CD4-positive, alpha-beta memory T cell (primary cell): ENCODE results near the gene CNDP1. TPM values are rescaled to one million over a fixed set of nuclear protein-coding genes. Genes with fewer than 3 reads are reported as not detected.

Source experiments
- CTCF ChIA-PET: fragments of 350-600 bp; sonication (Branson Sonifier 250); formaldehyde crosslinking; loops from one replicate; lab custom pipeline; 2021; ENCODE audit warnings: inconsistent platforms; ENCODE audit not compliant: partially characterized antibody; lab: Charles Lee
- POLR2A ChIA-PET: fragments of 350-600 bp; sonication (Branson Sonifier 250); formaldehyde crosslinking; loops from one replicate; lab custom pipeline; 2021; ENCODE audit not compliant: partially characterized antibody; lab: Charles Lee
- DNase-seq, 5 donors: peaks; one replicate each; pipeline versions ENCODE4 v3.0.0 to v3.0.0-alpha.2; 2020 to 2022; ENCODE audit warnings: mixed read lengths in 1 of 5
- H3K27ac ChIP-seq: one replicate; pipeline ENCODE4 v1.7.0; 2013; ENCODE audit warnings: low read depth, low read length
- H3K27me3 ChIP-seq: 2 replicates; pipeline ENCODE4 v1.7.0; 2013; ENCODE audit warnings: mild to moderate bottlenecking, low read length, moderate library complexity; ENCODE audit not compliant: insufficient read depth
- H3K36me3 ChIP-seq: 2 replicates; pipeline ENCODE4 v1.7.0; 2013; ENCODE audit warnings: mild to moderate bottlenecking, low read length, moderate library complexity; ENCODE audit not compliant: insufficient read depth
- H3K4me1 ChIP-seq: 2 replicates; pipeline ENCODE4 v1.7.0; 2013; ENCODE audit warnings: mild to moderate bottlenecking, low read length, moderate library complexity; ENCODE audit not compliant: insufficient read depth
- H3K4me3 ChIP-seq, 2 donors: one replicate each; pipeline ENCODE4 v1.7.0; 2013; ENCODE audit warnings: low read length in 2 of 2, mild to moderate bottlenecking in 1 of 2
- H3K9me3 ChIP-seq, 2 donors: one replicate each; pipeline ENCODE4 v1.7.0; 2013; ENCODE audit warnings: low read length in 2 of 2, control low read depth in 1 of 2; ENCODE audit not compliant: control insufficient read depth in 1 of 2
- H3K27ac Mint-ChIP-seq, 7 donors: one replicate each; pipeline ENCODE4 v1.8.0; 2020 to 2021; ENCODE audit warnings: mixed read lengths in 7 of 7, mild to moderate bottlenecking in 6 of 7, inconsistent platforms in 3 of 7, moderate library complexity in 3 of 7
- H3K27me3 Mint-ChIP-seq, 2 donors: one replicate each; pipeline ENCODE4 v1.8.0; 2020 to 2021; ENCODE audit warnings: mixed read lengths in 2 of 2
- H3K36me3 Mint-ChIP-seq, 2 donors: one replicate each; pipeline ENCODE4 v1.8.0; 2020 to 2021; ENCODE audit warnings: mixed read lengths in 2 of 2, inconsistent platforms in 1 of 2, mild to moderate bottlenecking in 1 of 2
- H3K4me1 Mint-ChIP-seq, 4 donors: one replicate each; pipeline ENCODE4 v1.8.0; 2020 to 2021; ENCODE audit warnings: mixed read lengths in 4 of 4, mild to moderate bottlenecking in 1 of 4
- H3K4me3 Mint-ChIP-seq, 8 donors: one replicate each; pipeline ENCODE4 v1.8.0; 2020 to 2021; ENCODE audit warnings: mixed read lengths in 8 of 8, mild to moderate bottlenecking in 7 of 8, moderate library complexity in 6 of 8, inconsistent platforms in 3 of 8
- H3K9me3 Mint-ChIP-seq, 8 donors: one replicate each; pipeline ENCODE4 v1.8.0; 2020 to 2021; ENCODE audit warnings: mixed read lengths in 8 of 8, mild to moderate bottlenecking in 5 of 8, inconsistent platforms in 3 of 8, moderate library complexity in 1 of 8
- intact Hi-C: fragments of 100-400 bp; cut with micrococcal nuclease; formaldehyde crosslinking; loops from one replicate; pipeline ENCODE4 v1.15.1; 2023
- polyA plus RNA-seq, 2 donors: library from polyadenylated mRNA; unstranded; fragments of 300-500 nt; fragmentation: Illumina TruSeq; gene quantifications; one replicate each; pipeline ENCODE4 v1.2.3, GENCODE V29; 2021
- total RNA-seq, 2 experiments: library from RNA; stranded (reverse); gene quantifications; one replicate each; pipeline ENCODE4 v1.2.3, GENCODE V29; 2021

The CNDP1 gene
- total and polyA plus RNA-seq, 4 experiments from 2014 or later = not detected

DNA sequence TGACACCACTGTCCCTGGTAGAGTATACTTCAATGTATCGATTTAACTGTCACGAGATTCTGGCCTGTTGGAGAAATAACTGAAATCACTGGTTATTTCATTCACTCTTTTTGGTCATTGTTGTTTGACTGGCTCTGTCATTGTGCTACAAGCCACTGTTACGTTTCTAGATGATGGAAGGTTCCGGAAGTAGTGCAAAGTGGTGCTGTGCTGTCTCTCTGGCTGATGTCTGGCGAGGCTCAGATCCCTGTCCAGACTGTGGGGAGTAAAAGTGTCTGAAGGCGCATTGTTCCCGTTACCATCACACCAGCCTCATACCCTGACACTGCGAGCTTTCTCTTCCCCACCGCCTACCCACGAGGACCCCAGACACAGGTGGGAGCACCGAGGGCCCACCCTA lies 11.7 kb downstream of the CNDP1 start:
- H3K9me3 Mint-ChIP-seq = peaks cover 0 to 15% (median 6%) of the 10 kb centered on the region in 8 donors
- CTCF ChIA-PET = interaction anchor here (1.5 kb wide), 1 partner anchor 192 kb away, joined by 8 read pairs; no protein-coding TSS in a partner anchor

DNA sequence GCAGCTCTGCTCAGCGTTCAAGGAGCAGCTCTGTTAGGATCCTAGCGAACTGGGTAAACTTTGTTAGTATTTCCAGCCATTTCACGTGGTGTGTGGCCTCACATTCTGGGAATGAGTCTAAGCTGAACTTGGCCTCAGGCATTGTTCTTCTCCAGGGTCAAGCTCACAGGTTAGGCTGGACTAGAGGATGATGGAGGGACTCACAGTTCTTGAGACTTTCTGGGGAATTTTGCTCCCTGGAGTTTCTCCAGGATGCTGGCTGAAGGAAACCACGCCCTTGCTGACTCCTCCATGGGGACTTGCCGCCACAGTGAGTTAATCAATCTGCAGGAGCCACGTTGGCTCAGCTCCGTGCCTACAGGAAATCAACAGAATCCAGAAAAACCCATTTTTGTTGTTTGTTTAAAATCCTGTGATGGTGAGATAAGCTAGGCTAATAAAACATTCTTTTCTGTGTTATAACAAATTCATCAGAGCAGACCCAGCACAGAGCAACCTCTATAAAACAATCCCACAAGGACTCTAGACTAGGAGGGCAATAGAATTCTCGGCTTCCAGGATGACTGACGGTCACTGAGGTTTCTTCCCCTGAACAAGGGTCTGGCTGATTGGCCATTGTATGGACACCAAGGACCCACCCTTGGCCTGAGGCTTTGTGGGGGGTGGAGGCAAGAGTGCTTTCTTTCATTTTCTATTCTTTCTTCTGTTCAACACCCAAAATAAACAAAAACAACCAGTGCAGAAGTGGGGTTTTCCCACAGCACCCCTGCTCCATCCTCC lies 12.6 kb downstream of the CNDP1 start:
- Mint-ChIP-seq H3K27me3 (peaks cover 4% of the 10 kb centered on the region in 2 donors), H3K4me1 (peaks cover 0 to 2% (median 0%) of the 10 kb centered on the region in 4 donors), H3K27ac (no peak overlapping the region), H3K4me3 (no peak overlapping the region), H3K9me3 (peaks cover 0 to 15% (median 6%) of the 10 kb centered on the region in 8 donors), H3K36me3 (peaks cover 0 to 1% of the 10 kb centered on the region in 2 donors)
- H3K27me3 ChIP-seq = no peaks in the 10 kb centered on the region
- ChIA-PET CTCF (interaction anchor here (1.5 kb wide), 1 partner anchor 193 kb away, joined by 8 read pairs; no protein-coding TSS in a partner anchor), POLR2A (no interaction called here)
- H3K27ac ChIP-seq = no peak overlapping the region
- DNase-seq = no peak
- H3K4me1 ChIP-seq = no peaks in the 10 kb centered on the region
- no peaks in the 10 kb centered on the region for H3K36me3 ChIP-seq
- intact Hi-C loops = no loop called here
- H3K9me3 ChIP-seq = no peaks in the 10 kb centered on the region
- H3K4me3 ChIP-seq = no peak overlapping the region

More for the DNA sequence above, 11.7 kb downstream of the CNDP1 start:
- Mint-ChIP-seq H3K27ac (no peak overlapping the region), H3K27me3 (peaks cover 0 to 3% of the 10 kb centered on the region in 2 donors), H3K4me3 (no peak overlapping the region), H3K4me1 (peaks cover 0 to 2% (median 0%) of the 10 kb centered on the region in 4 donors), H3K36me3 (no peaks in the 10 kb centered on the region)
- H3K9me3 ChIP-seq = no peaks in the 10 kb centered on the region
- POLR2A ChIA-PET = no interaction called here
- H3K36me3 ChIP-seq = no peaks in the 10 kb centered on the region
- no peak overlapping the region for H3K27ac ChIP-seq
- H3K4me3 ChIP-seq = no peak overlapping the region
- H3K4me1 ChIP-seq = no peaks in the 10 kb centered on the region
- DNase-seq = no peak
- intact Hi-C loops = no loop called here
- no peaks in the 10 kb centered on the region for H3K27me3 ChIP-seq

DNA sequence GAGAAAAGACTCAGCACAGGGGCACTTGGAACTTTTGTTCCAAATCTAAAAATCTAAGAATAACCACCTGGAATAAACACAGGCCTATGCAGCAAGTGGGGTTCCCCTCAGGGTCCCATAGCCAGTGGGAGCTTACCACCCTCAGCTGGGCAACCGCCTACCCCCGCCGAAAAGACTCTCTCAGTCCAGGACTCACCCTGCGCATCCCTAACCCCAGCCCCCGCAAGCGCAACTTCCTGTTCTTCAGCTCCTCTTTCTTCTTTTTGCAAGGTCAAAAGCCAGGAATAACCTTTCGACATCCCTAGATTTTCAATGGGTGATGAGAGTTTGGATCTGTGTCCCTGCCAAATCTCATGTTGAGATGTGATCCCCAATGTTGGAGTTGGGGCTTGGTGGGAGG lies 13.6 kb downstream of the CNDP1 start:
- H3K36me3 Mint-ChIP-seq = peaks cover 0 to 1% of the 10 kb centered on the region in 2 donors
- no peak for DNase-seq
- H3K9me3 Mint-ChIP-seq = peaks cover 0 to 15% (median 6%) of the 10 kb centered on the region in 8 donors
- no peaks in the 10 kb centered on the region for H3K9me3 ChIP-seq
- peaks cover 5% of the 10 kb centered on the region in 2 donors for H3K27me3 Mint-ChIP-seq
- no peaks in the 10 kb centered on the region for H3K4me1 Mint-ChIP-seq
- H3K4me3 ChIP-seq = no peak overlapping the region
- no peak overlapping the region for H3K4me3 Mint-ChIP-seq
- H3K27ac Mint-ChIP-seq = no peak overlapping the region
- H3K27me3 ChIP-seq = no peaks in the 10 kb centered on the region
- H3K4me1 ChIP-seq = no peaks in the 10 kb centered on the region
- no peaks in the 10 kb centered on the region for H3K36me3 ChIP-seq
- ChIA-PET POLR2A (no interaction called here), CTCF (no interaction called here)
- no peak overlapping the region for H3K27ac ChIP-seq
- intact Hi-C loops = no loop called here

DNA sequence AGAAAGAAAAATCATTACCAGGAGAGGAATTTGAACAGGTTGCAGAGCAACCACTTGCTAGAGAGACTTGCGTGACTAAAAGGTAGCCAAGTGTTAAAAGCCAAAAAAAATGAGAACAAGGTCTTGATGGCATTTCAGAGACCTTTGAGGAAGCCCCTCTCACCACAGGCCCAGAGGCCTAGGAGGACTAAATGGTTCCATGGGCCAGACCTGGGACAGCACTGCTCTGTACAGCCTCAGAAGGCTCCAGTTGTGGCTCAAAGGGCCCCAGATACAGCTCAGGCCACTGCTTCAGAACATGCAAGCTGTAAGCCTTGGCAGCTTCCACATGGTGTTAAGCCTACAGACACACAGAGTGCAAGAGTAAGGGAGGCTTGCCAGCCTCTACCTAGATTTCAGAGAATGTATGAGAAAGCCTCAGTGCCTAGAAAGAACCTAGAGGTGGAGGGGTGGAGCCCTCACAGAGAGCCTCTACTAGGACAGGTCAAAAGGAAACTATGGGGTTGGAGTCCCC lies 15.3 kb downstream of the CNDP1 start:
- no peaks in the 10 kb centered on the region for H3K36me3 ChIP-seq
- ChIA-PET POLR2A (no interaction called here), CTCF (interaction anchor here (0.8 to 4.2 kb wide), 7 partner anchors 8 to 385 kb away, joined by 3 to 63 read pairs (median 5); partner anchors contain the start of gene CNDP2)
- no peaks in the 10 kb centered on the region for H3K4me1 ChIP-seq
- intact Hi-C loops = no loop called here
- no peak for DNase-seq
- no peak overlapping the region for H3K4me3 ChIP-seq
- no peaks in the 10 kb centered on the region for H3K9me3 ChIP-seq
- Mint-ChIP-seq H3K4me3 (no peak overlapping the region), H3K9me3 (peaks cover 0 to 15% (median 6%) of the 10 kb centered on the region in 8 donors), H3K27me3 (peaks cover 7 to 11% of the 10 kb centered on the region in 2 donors), H3K4me1 (no peaks in the 10 kb centered on the region), H3K27ac (no peak overlapping the region), H3K36me3 (peaks cover 0 to 1% of the 10 kb centered on the region in 2 donors)
- no peaks in the 10 kb centered on the region for H3K27me3 ChIP-seq
- no peak overlapping the region for H3K27ac ChIP-seq

DNA sequence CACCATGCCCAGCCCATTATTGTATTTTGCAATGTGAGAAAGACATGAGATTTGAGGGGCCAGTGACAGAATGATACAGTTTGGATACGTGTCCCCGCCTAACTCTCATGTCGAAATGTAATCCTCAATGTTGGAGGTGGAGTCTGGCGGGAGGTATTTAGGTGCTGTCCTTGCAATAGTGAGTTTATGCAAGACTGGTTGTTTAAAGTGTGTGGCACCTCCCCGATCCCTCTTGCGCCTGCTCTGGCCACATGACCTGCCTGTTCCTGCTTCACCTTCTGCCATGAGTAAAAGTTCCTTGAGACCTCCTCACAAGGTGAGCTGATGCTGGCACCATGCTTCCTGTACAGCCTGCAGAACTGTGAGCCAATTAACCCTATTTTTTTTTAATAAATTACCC lies 16.6 kb downstream of the CNDP1 start:
- no peak overlapping the region for H3K4me3 ChIP-seq
- no peak for DNase-seq
- H3K36me3 Mint-ChIP-seq = peaks cover 0 to 1% of the 10 kb centered on the region in 2 donors
- H3K27me3 Mint-ChIP-seq = peaks cover 4 to 11% of the 10 kb centered on the region in 2 donors
- CTCF ChIA-PET = interaction anchor here (1.0 to 4.2 kb wide), 11 partner anchors 9 to 471 kb away, joined by 3 to 63 read pairs (median 13); partner anchors contain the start of gene CNDP2
- intact Hi-C loops = no loop called here
- POLR2A ChIA-PET = no interaction called here
- H3K4me3 Mint-ChIP-seq = no peak overlapping the region
- no peak overlapping the region for H3K27ac Mint-ChIP-seq
- no peaks in the 10 kb centered on the region for H3K4me1 ChIP-seq
- H3K4me1 Mint-ChIP-seq = no peaks in the 10 kb centered on the region
- peaks cover 0 to 15% (median 6%) of the 10 kb centered on the region in 8 donors for H3K9me3 Mint-ChIP-seq
- no peaks in the 10 kb centered on the region for H3K9me3 ChIP-seq
- H3K27me3 ChIP-seq = no peaks in the 10 kb centered on the region
- no peak overlapping the region for H3K27ac ChIP-seq
- H3K36me3 ChIP-seq = no peaks in the 10 kb centered on the region

DNA sequence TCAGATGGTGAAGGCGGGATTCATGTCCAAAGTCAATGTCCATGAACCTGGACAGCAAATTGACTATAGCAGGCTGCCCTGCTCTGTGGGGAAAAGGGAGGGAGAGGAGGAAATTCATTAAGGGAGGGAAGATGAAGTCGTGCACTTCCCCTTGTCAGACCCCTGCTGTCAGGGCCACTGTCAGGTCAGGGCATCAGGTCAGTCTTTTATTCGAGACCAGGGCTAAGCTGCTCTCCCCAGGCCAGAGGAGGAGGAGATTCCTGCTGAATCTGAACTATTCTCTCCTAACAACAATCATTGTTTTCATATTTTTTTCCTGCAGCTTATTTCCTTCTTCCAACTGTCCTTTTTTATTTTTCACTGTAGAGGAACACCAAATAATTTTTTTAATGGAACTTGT lies 17.2 kb downstream of the CNDP1 start:
- no peaks in the 10 kb centered on the region for H3K9me3 ChIP-seq
- ChIA-PET CTCF (interaction anchor here (0.7 to 4.2 kb wide), 45 partner anchors 8 to 927 kb away, joined by 3 to 63 read pairs (median 4); partner anchors contain the start of gene CNDP2), POLR2A (interaction anchor here (1.2 kb wide), 1 partner anchor 198 kb away, joined by 4 read pairs; no protein-coding TSS in a partner anchor)
- no peaks in the 10 kb centered on the region for H3K27me3 ChIP-seq
- no peaks in the 10 kb centered on the region for H3K4me1 ChIP-seq
- Mint-ChIP-seq H3K4me1 (no peaks in the 10 kb centered on the region), H3K27me3 (peaks cover 6 to 14% of the 10 kb centered on the region in 2 donors), H3K9me3 (peaks cover 0 to 15% (median 6%) of the 10 kb centered on the region in 8 donors), H3K27ac (no peak overlapping the region), H3K36me3 (peaks cover 0 to 1% of the 10 kb centered on the region in 2 donors), H3K4me3 (no peak overlapping the region)
- intact Hi-C loops = no loop called here
- DNase-seq = no peak
- no peak overlapping the region for H3K27ac ChIP-seq
- no peak overlapping the region for H3K4me3 ChIP-seq
- H3K36me3 ChIP-seq = no peaks in the 10 kb centered on the region
